NCI-H1092 (cell line): Measurements from ENCODE around the gene HNRNPK.
A peak's percentile ranks its signal among the peaks of the same experiment; 100 is the strongest.
"Not testable (repeated sequence)": the region's sequence is repeated elsewhere in the genome, so short reads cannot be mapped to it uniquely, and the experiment has no call there.

ENCODE experiments used
- DNase-seq: peaks from one replicate; lab custom pipeline; 2025; lab: John Stamatoyannopoulos, UW

Gene HNRNPK

DNA sequence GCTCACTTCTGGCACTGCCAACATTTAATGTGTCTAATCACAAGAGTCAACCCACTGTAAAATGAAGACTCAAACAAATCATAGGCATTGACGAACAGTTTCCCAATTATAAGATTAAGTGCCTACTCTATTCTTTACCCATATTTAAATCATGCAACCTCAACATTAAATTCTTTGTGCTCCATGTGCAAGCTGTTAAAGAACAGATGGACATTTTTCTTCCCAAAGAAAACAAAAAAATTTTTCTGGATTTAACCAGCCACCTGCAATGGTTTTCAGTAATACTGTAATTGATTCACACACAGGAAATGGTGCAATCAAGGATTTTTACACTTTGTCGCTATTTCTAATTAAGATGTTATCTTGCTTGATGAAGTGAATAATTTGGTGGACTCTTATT is 3.6 kb downstream of the HNRNPK start:
- DNase-seq = no peak

DNA sequence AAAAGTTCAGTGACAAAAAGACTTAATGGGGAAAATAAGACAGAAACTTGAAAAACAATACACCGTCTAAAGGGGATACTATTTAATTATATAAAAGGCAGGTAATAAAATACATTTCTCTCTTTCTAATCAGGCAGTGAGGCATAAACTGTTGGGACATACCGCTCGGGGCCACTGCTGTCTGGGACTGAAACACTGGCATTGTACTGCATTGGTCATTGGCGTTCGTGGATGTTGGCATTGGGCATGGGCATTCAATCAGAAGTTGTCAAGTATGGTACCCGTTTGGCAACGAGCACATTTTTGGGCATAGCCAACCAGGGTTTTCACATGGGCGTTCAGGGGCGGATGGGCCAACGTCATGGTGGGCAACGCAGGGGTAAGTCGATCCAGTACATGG is 4.7 kb downstream of the HNRNPK start:
- DNase-seq = no peak

DNA sequence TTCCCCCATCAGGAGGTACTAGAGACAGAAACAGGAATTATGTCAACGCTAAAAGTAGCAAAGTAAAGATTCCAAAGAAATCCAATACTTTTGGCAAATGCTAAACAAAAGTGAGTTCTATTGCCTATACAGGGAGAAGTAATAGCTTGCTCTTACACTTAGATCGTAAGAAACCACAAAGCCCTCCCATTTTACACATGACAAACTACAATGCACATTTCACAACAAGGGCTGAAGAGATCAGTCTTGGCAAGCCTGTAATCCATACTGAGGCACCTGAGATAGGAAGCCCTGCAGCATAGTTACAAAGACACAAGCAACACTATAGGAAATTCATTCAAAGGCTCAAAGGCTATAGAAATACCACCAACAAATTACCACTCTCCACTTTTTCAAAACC is 7.7 kb downstream of the HNRNPK start:
- no peak for DNase-seq

DNA sequence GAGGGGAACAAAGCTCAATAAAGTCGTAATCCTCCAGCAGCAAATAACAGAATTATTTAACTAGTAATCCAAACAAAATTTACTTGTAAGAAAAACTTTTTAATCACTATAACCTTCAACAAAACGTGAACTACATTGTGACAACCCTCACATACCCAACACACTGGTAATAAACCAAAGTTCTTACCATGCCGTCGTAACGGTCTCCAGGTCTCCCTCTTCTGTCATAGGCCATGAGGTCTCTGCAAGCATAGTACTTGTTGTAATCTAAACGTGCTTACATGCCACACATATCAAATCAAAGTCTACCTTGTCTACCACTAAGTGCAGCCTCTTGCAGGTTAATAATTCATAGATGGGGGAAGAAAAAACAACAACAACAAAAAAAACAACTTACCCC is 8.5 kb downstream of the HNRNPK start:
- no peak for DNase-seq

DNA sequence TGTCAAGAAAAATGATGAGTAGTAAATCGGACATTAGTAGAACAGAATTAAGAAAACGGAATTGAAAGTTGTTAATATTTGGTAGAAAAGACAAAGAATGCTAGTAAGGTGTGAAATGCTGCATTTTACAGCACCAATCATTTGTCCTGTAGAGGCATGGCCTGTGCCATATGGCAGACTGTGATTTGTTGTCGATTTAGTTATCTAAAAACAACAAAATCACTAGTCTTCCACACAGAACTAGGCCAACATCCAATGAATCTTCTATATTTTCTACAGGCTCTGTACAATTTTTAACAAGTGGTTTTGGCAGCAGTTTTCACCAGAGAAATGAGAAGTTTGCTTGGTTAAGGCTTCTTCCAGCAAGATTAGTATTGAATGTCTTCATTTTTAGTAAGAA is 10.4 kb downstream of the HNRNPK start:
- no peak for DNase-seq

DNA sequence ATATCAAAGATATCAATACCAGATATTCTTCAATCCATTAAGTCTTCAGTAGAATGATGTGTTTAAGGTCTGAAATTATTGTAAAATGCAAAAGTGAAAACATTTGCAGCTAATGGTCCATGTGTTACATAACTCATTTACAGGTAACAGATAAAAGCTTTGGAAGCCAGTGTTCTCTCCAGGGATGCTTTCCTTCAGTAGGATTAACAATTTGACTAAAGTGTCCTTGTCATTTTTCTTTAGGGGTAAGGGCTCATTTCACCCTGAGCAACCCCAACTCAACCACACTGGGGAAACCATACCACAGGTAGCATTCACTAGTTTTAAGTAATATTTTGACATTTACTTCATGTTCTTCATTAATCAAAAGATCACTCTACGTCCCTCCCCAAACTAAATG is 12.9 kb downstream of the HNRNPK start:
- DNase-seq = no peak

DNA sequence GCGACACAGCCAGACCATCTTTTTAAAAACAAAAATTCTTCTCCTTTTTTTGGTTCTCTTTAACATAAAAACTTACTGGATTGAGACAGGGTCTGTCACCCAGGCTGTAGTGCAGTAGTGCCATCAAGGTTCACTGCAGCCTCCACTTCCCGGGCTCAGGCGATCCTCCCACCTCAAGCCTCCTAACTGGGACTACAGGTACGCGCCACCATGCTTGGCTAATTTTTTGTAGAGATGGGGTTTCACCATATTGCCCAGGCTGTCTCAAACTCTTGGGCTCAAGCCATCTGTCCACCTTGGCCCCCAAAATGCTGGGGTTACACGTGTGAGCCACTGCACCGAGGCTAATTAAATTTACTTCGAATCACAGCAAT is 13.8 kb downstream of the HNRNPK start:
- DNase-seq = no peak

DNA sequence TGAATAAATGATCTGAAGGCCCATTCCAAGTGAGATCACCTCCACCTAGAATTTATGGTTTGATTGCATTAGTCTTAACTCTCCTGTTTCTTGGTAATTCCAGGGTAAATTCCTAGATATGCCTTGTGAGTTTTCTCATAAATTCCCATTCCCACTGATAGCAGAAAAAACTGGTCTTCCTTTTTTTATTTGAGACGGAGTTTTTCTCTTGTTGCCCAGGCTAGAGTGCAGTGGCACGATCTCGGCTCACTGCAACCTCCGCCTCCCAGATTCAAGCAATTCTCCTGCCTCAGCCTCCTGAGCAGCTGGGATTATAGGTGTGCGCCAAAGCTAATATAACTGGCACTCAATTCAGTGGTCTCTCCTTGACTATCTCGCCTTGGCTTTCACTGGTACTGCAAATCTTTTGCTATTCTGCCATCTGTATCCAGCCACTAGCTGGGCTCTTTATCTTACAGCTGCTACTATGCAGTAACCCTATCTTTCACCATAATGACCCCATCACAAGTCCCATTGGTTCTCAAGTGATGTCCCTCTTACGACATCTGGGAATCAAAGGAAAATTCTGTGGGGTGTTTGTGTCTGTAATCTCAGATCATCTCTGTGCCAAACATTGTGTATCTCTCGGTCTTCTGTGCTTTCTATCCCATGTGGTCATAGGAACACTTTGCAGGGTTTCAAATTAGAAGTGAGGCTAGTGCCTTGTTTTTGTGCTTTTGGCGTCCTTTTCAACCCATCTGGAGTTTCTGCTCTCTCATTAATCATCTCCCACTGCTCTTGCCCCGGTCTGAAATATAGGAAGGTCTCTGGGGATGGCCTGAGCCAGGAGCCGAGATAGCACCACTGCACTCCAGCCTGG is 14.4 kb downstream of the HNRNPK start:
- no peak for DNase-seq

DNA sequence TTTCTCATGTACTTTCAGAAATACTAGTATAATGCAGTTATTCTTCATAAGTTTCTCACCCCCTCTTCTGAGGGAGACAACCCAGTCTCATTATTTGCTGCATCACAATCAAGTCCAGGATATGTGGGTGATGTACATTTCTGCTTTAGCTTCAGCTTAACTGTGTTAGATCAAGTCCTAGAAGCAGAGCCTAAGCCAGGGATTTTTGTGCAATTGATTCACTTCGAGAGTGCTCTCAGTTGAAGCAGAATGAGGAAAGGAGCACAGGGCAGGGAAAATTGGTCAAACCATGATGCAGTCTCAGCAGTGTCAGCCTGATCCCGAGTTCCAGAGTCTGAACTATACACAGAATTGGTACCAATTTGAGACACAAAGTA is 15.1 kb downstream of the HNRNPK start:
- DNase-seq = no peak

DNA sequence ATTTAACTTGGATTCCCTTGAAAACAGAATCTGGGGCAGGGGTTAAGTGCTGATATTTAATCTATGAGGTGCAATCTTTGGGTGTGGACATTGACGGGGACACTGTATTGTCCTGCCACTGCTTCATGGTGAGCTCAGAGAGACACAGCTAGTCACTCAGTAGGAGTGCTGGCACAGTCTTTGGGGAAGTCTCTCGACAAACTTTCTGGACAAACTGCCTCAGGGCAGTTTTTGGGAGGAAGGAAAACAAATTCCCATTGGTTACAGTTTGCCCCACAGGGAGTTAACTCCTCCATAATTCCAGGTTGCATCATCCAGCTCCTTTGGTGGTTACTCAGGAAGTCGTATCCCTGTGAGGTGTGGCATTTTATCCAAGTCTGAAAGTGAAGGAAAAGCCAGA is 17.9 kb downstream of the HNRNPK start:
- DNase-seq = no peak

DNA sequence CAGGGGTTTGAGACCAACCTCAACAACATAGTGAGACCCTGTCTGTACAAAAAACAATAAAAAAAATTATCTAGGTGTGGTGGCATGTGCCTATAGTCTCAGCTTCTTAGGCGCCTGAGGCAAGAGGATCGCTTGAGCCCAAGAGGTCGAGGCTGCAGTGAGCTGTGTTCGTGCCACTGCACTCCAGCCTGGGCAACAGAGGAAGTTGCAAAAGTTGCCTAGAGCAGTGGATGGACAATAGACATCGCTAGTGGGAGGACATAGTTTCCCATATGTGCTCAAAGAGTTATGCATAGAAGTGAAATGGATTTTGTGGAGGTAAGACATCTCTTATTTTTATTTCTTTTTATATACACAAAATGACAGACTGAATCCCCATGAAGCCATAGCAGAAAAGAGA is 19.0 kb downstream of the HNRNPK start:
- no peak for DNase-seq

DNA sequence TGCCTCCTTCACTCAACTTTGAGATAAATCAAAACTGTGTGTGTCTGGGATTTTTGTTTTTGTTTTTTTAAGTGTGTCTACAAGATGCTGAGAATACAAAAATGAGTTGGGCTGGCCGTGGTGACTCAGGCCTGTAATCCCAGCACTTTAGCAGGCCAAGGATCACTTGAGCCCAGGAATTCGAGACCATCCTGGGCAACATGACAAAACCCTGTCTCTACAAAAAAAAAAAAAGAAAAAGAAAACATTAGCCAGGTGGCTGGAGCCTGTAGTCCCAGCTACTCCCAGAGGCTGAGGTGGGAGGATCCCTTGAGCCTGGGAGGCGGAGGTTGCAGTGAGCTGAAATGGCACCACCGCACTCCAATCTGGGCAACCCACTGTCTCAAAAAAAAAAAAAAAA is 21.0 kb downstream of the HNRNPK start:
- no peak for DNase-seq

DNA sequence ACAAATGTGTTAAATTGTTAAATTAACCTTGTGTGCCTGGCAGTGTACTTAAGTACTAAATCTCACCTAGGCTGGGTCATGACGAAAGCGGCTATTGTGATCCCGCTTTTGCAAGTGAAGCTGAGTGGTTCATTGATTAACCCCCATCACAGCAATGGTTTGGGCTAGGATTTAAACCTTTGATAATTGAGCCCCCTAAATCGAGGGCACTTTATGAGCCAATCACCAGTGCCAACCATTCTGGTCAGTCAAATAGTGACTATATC is 22.8 kb downstream of the HNRNPK start:
- no peak for DNase-seq

DNA sequence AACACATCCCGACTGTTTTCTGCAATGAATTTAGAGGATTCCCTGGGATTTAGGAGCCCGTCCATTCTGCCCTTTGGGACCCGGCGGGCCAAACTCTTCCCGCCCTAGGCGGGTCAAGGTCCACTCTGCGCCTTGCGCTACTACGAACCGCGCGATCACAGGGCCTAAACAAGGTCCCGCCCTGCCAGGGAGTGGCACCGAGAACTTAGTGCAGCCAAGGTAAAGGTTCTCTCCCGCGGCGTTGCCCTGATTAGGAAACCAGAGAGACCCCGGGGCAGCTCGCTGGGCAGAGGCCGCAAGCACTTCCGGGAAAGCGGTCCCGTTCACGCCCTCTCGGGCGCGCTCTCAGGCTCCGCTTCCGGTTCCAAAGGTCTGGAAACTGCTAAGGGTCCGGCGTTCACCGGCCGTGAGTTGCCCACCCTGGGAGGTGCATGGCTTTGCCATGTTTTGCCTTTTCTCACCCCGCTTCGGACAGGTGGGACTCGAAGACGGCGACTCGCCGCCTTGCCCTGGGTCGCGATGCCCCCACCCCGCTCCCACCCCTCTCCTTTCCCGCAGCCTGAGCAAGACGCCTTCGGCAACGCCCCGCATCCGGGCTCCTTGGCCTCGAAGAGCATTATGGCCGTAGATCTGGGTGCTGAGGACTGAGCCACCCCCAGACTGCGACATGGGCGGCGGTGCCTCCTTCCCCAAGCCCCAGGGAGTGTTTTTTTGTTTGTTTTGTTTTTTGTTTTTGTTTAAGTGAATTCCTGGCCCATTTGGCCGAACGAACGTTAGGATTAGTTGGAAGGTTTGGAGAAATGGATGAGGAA is 23.4 kb downstream of the HNRNPK start:
- DNase-seq = peak; percentile 67

DNA sequence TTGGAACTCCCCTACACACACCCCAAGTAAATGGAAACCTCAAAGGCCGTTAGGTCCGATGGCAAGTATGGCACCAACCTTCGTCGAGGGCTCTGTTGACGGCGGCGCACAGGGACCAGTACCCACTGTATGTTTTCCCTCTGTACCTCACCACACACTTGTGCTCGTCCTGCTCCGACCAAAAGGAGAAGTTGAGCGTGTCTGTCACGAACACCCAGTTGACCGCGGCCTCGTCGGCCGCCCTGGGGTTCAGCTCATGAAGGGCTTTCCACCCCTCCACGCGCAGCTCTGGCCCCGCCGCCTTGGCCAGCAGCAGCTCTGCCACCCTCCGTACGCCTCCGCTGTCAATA is 24.0 kb downstream of the HNRNPK start:
- DNase-seq = no peak

DNA sequence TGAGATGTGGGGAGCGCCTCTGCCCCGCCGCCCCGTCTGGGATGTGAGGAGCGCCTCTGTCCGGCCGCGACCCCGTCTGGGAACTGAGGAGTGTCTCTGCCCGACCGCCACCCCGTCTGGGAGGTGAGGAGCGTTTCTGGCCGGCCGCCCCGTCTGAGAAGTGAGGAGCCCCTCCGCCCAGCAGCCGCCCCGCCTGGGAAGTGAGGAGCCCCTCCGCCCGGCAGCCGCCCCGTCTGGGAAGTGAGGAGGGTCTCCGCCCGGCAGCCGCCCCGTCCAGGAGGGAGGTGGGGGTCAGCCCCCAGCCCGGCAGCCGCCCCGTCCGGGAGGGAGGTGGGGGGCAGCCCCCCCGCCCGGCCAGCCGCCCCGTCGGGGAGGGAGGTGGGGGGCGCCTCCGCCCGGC is 31.9 kb downstream of the HNRNPK start:
- DNase-seq = not testable (repeated sequence)

DNA sequence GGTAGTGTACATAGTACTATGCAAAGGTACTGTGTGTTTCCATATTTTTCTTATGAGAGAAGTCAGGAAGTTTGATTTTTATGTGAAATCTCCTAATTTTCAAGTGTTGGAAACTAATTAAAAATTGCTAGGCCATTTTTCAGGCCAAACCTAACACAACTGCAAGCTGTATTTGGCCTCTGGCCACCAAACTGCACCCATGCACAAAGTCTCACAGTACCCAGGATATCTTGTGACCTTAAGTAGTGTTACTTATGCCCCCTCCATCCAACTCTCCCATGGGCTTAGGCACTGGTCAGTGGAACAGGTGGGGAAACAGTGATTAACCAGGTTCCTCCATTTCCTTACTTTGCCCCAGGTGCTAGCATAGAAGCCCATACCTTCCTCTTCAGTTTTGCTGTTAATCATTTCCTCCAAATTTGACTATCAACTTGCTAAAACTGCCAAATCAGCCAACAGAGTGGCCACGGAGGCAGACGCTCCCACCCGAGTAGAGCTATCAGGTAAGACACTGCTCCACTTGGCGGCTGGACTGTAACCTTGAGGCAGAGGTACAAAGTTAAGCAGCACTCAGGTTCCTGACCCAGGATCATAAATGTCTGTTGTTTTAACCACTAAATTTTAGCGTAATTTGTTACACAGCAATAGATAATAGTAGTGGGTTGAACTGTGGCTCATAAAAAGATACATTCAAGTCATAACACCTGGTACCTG is 39.3 kb downstream of the HNRNPK start:
- no peak for DNase-seq

DNA sequence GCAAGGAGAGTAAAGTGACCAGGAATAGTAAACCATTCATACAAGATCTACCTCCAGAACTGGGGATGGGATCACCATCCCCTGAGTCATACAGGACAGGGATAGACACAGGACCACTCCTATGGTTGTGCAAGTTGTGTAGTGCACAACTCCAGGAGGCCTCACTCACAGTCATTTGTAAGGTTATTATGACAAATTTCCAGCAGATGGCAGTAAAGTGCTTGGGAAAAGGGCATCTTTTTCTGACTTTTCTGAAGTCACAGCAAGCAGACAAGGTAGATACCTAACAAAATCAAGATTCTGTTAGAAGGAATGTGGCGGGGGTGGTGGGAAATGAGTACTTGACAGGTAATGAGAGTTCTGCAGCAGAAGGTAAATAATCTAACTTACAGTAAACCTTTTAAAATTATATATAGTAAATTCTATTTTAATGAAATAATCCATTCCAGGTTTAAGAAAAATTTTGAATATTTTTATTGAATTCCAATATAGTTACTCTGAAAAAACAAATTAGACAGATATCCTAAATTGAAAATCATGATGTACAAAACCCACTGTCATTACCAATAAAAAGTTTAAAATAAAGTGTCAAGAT is 42.1 kb downstream of the HNRNPK start:
- DNase-seq = peak; percentile 69

DNA sequence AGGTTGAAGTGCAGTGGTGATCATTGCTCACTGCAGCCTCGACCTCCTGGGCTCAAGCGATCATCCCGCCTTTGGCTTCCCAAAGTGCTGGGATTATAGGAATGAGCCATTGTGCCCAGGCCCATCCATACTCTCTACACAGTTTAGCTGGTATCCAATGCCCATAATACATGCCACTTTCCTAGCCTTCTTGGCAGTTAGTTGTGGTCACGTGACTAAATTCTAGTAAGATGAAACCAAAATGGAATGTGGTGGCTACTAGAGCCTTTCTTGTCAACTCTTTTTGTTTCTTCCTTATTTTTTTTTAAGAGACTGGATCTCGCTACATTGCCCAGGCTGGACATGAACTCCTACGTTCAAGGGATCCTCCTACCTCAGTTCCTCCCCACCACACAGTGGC is 43.5 kb downstream of the HNRNPK start:
- DNase-seq = no peak

DNA sequence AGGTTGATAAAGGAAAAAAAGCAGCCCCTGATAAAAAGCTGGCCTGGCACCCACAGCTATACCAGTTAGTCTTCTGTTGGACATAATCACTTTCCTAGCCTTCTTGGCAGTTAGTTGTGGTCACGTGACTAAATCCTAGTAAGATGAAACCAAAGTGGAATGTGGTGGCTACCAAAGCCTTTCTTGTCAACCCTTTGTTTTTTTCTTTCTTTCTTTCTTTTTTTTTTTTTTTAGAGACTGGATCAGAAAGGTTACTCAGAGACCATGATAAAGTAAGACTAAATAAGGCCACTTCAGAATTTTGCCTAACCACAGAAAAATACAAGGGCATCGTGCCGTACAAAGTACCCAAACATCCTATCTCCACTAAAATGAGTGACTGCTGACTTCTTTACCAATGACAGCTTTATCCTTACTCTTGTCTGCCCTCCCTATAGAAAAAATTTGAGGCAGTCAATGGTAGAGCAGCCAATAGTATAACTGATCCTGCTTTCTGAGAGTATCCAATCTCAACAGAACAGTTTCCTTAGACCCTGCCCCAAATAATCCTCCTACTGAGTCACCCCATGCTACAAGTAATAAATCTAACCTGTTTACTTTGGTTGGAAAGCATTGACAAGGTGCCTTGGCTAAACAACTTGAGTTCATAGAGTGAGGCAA is 44.6 kb downstream of the HNRNPK start:
- DNase-seq = no peak

DNA sequence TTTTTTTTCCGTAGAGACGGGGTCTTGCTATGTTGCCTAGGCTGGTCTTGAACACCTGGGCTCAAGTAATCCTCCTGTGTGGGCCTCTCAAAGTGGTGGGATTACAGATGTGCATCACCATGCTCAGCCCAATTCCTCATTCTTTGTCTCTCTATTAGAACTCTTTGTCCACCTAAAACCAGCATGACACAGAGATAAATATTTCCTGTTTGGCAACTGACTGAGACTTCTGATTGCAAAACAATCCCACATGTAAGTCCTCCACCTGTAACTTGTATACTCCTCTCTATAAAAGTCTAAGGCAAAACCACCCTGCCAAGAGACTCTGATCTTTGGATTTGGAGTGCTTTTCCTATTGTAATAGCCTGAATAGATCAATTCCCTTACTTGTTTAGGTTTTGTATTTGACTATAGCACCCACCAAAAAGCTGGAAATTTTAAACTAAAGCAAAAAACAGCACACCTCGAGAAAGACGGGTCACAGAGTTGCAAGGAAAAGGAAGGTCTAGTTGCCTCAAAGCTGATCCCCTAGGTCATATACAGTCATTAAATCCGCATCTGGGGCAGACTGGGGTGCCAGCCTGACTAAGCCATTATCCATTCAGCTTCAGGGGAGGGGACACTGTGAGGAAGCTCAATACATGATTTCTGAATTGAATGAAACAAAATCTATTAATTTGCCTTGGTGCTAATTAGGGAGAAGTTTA is 45.3 kb downstream of the HNRNPK start:
- no peak for DNase-seq

DNA sequence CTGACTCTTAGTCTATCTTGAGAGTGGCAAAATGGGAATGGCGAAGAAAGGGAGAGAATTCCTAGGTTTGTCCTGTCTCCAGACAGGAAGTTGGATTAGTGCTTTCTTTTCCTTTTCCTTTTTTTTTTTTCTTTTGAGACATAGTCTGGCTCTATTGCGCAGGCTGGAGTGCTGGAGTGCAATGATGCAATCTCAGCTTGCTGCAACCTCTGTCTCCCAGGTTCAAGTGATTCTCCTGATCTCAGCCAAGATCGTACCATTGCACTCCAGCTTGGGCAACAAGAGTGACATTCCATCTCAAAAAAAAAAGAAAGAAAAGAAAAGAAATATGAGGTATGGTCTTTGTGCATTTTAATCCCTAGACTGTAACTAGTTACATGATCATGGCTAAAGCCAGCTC is 46.2 kb downstream of the HNRNPK start:
- no peak for DNase-seq
